Stimulated activated CD4-positive, alpha-beta T cell treated with anti-CD3 and anti-CD28 coated beads, TNF-alpha, amount 100 ng/mL, for 24 hours (primary cell): ENCODE measurements around the gene C1GALT1C1L.
A peak's percentile ranks its signal among the peaks of the same experiment; 100 is the strongest.
"Not testable (repeated sequence)": the region's sequence is repeated elsewhere in the genome, so short reads cannot be mapped to it uniquely, and the experiment has no call there.

Experiments used
- DNase-seq, 3 experiments: peaks; one replicate each; pipeline ENCODE4 v3.0.0-alpha.2; 2020; ENCODE audit warnings: low read depth in 3 of 3

The C1GALT1C1L gene

DNA sequence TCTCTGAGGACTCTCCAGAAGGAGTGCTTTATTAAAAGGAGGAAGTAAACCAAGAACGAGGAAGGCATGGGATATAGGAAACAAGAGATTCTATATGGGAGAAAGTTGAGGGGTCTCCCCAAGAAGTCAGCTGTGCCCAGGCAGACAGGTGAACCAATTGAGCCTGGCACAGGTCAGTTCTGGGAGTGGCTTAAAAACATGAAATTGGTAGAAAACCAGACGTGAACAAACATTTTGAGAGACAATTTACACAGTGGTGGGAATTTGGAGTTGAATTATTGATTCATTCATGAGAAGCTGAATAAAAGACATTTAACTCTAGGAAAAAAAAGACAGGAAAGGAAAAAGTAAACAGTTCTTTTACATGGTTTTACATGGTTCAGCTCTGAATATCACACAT, 22.7 kb downstream of the C1GALT1C1L start:
- no peak for DNase-seq

GRCh38 chr2:43648994-43649701, 27.1 kb downstream of the C1GALT1C1L start:
- no peak for DNase-seq

- no peak for DNase-seq
Measured at GRCh38 chr2:43643680-43644079, 32.5 kb downstream of the C1GALT1C1L start.

DNA sequence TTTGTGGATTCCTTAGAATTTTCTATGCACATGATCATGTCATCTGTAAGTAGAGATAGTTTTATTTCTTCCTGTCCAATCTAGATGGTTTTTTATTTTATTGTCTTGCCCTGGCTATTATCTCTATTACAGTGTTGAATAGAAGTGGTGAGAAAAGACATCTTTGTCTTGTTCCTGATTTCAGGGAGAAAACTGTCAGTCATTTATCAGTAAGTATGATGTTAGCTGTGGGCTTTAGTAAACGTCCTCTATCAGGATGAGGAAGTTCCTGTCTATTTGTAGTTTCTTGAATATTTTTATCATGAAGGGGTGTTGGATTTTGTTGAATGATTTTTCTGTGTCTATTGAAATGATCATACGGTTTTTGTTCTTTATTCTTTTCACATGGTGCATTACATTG, 33.9 kb downstream of the C1GALT1C1L start:
- DNase-seq: no peak

GRCh38 chr2:43637030-43637803, 39.0 kb downstream of the C1GALT1C1L start, which contains the start of gene PLEKHH2:
PLEKHH2 (plus strand) TSS chr2:43637260; CDS start chr2:43644674, 7,414 bp downstream.
- peak; percentile 74 to 90 (median 75) for DNase-seq

DNA sequence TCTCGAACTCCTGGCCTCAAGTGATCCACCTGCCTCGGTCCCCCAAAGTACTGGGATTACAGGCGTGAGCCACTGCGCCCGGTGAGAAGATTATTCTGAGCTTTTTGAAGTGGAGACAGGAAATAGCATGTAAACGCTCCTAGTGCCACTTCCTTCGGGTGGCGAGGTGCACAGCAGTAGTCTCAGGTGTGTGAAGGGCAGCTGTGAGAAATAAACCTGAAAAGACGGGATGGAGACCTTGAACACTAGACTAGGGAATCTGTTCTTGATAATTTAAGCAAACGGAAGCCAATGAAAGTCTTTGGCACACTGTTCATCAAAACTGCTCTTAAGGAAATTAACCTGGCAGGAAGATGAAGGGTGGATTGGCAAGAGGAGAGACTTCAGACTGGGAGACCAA, 39.6 kb downstream of the C1GALT1C1L start:
- no peak for DNase-seq

DNA sequence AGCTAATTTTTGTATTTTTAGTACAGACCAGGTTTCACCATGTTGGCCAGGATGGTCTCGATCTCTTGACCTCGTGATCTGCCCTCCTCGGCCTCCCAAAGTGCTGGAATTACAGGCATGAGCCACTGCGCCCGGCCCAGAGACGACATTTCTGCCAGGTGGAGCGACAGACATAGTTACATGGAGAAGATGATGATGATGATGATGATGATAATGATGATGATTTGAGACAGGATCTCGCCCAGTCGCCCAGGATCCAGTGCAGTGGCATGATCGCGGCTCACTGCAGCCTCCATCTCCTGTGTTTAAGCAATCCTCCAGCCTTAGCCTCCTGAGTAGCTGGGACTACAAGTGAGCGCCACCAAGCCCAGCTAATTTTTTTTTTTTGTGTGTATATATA, 40.1 kb downstream of the C1GALT1C1L start:
- not testable (repeated sequence) for DNase-seq

DNA sequence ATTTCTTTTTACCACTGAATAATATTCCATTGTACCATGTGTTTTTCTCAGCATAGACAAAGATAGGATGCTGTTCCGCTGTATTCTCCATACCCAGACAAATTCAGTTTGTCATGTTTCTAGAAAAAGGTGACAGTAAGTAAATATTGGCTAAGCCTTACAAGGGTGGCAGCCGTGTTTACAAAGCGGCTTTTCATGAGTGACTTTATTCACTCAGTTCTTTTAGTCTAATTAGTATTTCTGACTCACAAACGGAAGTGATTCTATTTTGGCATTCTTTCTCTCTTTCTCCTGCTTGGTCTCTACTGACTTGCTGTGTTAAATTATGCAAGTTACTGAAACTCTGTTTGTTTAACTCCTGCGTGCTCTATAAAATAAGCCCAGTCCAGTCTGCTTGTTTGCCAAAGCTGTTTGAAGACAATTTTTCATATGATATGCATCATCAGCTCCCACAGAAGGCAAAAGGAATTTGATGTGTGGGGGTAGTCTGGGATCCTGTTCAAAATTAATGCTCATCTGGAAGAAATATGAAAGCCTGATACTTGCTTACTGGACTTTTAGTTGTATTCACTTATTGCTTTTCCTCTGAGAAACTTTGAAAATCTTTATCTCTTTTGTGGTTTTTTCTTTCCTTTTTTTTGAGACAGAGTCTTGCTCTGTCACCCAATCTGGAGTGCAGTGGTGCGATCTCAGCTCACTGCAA, 41.5 kb downstream of the C1GALT1C1L start:
- no peak for DNase-seq

- DNase-seq: no peak
Measured at GRCh38 chr2:43631618-43632317, 44.5 kb downstream of the C1GALT1C1L start.
